NCI-H345 (cell line): Measurements from ENCODE around the gene CACNA2D2.

Experiments
- DNase-seq: peaks from one replicate; lab custom pipeline; 2025; lab: John Stamatoyannopoulos, UW

The CACNA2D2 gene

DNA sequence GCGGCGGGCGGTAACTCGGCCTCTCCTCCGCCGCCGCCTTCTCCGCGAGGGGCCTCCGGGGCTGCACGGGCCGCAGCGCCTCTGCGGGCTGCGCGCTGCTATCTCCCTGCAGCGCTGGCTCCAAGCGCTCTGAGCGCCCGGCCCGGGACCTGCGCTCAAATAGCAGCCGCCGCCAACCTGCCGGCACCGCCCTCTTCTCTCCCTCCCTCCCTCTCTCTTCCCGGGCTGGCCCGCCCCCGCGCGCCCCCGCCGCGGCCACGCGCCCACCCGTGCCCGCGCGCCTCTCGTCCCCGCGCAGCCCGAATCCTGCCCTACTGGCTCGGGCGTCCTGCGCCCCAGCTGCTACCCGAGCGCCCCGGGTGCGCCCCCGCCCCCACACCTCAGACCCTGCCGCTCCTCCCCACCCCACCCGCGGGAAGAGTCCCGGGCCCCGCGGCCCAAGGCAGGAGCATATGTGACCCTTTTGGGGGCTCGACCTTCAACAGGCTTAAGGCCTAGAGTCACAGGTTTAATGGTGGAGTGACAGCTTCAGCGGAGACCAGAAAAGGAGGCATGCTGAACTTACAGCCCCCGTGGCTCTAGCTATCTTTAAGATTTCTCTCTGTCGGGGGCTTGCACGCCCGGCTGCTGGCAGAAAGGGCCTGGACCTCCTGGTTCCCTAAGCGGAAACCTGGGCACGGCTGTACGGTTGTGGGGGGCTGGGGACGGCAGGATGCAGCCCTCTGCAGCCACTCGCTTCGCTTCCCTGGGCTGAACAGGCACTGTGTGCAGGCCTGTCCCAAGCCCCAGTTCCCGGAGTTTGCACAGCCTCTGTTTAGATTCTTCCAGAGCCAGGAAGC lies at the start of gene CACNA2D2:
Gene CACNA2D2, minus strand, starts transcription at position 131 of the 839 bp plus-strand sequence. CDS start 211 bp downstream, outside the sequence.
- peak; percentile 37 for DNase-seq

DNA sequence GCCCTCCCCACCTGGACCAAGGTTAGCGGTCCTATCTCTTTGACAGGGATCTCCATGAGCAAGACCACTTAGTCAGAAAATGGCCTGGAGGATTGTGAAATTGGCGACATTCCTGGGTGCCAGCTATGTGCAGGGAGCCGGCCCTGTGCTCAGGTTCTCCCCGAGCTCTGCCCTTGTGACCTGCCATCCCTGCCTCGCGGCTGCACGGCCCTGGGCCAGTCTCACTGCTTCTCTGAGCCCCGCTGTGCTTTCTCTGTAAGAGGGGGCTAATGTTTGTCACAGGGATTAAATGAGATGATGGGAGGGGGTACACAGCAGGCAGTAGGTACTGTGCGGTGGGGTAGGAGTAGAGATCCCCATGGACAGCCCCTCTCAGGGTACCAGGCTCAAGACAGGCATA lies 49.2 kb upstream of the CACNA2D2 start:
- DNase-seq = no peak

DNA sequence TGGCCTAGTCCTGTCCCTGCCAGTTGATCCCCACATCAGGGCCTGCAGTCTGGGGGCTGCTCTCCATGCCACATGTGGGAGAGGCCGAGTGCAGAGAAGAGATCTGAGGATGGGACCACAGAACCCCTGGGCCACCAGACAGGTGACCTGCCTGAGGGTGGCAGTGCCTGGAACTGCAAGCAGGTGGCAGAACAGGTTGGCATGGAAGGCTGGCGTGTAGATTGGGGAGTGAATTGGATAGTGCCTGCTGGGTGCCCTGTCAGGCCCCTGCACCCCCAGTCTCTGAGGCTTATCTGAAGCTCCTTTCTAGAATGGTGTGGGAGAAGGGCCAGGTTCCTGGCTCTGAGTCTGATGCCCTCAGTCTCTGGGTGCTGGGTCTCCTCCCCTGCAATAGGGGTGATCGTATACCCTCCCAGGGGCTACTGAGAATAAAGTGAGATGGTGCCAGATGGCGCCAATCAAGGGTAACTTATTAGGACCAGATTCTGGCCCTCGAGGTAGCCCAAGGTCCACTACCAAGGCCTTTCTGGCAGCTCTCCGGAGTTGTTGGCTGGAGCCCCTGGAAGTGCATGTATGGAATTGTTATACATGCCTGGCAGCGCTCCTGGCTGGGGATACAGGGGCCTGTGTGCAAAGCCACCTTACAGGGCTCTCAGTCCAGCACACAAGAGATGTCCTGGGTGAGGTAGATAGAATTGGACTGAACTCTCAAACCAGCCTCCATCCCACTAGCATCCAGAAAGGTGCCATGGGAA lies 48.4 kb upstream of the CACNA2D2 start:
- DNase-seq = no peak

DNA sequence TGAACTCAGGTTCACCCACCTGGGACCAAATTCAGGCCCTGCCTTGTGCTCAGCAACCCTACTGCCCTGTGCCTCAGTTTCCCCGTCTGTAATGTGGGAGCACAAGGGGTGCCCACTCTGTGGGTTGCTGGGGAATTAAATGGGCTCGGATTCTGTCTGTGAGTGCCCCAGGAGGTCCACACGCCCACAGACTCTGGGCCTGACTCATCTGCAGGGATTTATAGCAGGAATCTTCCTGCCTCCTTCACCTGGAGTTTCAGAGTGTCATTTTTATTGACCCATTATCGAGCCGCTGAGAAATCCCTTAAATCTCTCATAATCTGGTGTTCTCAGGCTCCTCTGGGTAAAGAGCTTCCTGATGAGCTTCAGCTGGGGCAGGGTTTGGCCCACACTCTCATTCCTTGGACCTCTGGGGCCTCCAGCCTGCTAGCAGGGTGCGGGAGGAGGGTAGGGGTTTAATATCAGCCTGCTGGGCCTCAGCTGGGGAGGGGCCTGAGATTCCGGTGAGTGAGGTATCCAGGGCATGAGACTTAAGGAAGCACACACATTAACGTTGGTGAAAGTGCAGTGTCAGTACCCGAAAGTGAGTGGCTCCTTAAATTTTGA lies 47.7 kb upstream of the CACNA2D2 start:
- DNase-seq = no peak

DNA sequence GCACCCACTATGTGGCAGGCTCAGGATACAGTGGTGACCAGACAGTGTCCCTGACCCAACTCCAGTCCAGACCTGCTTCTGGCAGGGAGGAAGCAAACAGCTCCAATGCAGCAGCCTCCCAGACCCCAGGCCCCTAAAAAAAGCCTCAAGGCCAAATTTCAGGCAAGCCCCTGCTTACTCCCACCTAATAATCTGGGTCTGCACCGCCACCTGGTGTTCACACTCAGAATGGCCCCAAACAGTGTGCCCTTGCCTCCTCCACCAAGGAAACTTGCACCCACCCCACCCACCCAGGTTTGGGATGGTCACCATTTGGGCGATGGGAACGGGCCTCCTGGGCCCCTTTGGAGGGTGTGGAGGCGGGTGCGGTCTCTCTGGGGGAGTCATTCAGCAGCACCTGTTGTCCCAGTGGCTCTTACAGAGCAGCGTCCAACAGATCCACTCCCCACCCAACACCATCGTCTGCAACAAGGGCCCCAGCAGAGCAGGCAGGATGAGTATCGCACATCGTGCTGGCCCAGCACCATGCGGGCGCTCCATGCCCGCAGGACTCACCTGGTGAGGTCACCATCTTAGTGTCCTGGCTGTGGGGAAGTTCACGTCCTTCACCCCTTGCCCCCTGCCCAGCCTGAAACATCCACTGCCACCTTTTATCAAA lies 46.8 kb upstream of the CACNA2D2 start:
- peak; percentile 15 for DNase-seq

DNA sequence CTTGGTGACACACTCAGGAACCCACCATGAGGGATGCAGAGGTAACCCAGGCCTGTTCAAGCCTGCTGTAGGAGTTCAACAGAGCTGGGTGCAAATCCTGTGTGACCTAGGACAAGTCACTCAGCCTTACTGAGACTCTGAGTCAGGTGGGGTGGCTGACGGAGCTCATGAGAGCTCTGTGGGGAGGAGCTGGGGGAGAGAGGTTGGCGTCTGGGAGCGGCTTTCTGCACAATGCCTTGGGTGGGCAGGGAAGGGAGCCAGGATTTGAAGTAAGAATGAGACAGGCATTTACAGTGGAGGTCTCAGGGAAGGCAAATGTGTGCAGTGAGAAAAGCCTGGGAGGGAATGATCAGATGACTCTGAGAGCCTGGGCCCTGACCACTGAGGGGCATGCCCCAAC lies 45.8 kb upstream of the CACNA2D2 start:
- no peak for DNase-seq

DNA sequence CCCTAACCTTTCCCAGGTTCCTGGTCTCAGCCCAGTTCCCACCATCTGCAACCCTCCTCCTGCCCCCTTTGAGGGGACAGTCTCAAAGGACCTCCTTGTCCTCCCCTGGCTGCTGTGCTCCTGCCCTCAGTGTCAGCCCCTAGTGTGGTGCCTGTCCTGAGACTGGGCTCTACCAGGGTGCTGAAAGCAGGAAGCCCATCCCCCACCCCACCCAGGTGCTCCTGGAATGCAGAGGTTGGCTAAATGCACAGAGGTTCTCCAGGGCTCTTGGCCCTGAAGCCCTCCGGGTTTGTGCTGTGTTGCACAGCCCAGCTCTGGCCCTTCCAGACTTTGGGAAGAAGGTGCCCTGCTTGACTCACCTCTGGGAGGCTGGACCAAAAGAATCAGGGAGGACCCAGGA lies 42.3 kb upstream of the CACNA2D2 start:
- no peak for DNase-seq

DNA sequence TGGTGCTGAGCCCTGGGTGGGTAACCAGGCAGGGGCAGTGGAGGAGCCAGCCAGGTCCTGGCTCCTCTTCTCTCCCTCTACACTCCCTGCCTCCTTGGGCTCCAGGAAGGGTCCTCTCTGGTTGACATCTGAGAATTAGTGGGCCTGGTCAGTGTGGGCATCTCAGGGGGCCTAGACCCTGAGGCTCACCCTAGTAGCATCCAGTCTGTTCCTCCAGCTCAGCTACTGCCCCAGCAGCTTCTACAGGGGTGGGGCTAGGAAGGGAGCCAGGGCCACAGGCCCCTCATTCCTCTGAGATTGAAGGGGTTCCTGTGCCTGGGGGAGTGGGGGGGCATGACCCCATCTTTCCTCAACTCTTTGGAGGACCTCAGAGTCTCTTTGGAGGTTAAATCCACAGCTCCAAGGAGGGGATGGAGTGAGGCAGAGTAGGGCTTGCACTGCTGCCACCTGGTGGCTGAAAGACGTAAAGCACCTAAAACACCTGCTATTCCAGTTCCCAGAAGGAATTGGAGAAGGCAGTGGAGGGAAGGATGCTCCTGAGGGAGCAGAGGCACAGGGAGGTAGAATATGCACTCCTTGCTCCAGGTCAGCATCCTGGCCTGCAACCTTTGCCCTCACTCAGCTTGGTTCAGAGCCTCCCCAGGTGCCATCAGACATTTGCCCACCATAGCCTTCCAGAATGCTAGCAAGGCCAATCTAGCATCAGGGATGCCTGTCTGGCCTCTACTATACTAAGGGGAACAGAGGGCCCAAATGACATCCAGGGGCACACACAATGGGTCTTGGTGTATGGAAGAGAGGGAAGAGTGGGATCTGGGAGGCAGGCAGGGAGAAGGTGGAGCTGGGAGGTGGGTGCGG lies 39.0 kb upstream of the CACNA2D2 start:
- peak; percentile 45 for DNase-seq

DNA sequence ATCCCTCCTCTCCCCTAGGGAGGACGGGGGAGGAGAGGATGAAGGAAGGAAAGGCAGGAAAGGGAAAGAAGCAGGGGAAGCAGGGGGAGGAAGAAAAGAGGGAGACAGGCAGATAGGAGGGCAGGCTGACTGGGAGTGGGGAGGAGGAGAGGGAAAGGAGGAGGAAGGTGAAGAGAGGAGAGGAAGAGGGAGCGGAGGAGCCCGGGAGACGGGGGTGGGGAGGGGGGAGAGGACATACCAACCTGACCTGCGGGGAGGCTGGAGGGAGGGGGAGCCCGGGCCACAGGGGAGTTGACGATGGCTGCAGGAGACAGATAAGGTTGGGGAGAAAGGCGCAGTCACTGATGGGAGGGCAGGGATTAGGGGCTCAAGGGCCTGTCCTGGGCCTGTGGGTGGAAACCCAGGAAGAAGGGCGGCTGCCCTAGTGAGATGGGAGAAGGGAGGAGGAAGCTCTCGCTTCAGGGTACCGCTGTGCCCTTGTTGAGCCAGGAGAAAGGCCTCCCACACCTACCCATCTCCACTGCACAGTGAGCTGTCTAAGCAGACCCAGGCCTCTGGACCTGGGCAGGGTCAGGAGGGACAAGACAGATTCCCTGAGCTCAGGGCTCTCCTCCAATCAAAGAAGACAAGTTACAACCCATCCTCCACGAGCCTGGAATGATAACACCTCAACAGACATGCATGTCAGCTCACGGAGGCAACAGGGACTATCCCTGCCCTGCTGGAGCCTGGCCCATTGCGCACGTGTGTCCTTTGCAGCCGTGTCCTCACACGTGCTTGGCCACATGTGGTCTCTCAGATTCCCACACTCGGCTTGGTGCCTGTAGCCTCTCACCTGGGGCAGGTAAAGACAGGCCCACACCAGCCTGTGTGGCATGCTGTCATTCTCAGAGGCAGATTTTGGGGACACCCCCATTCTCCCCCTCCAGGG lies 36.2 kb upstream of the CACNA2D2 start:
- DNase-seq = no peak

DNA sequence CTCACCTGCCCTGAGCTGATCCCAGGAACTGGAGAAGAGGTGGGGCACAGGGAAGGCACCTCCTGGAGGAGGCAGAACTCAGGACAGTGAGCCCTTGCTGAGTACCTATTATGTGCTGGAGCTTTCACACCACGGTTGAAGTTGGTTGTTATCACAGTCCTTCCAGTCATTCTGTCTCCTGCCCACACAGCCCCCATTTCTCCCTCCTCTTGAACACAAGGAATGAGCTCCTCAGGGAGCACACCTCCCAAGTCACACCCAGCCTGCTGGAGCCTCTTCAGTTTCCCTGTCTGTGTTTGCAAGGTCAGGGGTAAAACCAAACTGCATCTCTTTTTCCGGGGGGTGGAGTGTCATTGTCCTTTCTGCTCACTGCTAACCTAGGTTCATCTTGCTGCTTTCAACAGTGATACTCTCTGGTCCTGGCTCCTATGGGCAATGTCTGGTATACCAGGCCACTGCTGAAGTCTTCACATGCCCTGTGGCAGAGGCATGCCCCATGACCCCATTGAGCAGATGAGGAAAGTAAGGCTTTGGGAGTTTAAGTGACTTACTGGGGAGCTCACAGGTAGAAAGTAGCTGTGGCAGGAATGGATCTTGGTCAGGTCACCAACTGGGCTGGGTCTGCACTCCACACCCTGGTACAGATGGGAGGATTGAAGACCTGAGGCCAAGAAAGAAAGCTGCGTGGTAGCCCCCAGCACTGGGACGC lies 34.1 kb upstream of the CACNA2D2 start:
- no peak for DNase-seq

DNA sequence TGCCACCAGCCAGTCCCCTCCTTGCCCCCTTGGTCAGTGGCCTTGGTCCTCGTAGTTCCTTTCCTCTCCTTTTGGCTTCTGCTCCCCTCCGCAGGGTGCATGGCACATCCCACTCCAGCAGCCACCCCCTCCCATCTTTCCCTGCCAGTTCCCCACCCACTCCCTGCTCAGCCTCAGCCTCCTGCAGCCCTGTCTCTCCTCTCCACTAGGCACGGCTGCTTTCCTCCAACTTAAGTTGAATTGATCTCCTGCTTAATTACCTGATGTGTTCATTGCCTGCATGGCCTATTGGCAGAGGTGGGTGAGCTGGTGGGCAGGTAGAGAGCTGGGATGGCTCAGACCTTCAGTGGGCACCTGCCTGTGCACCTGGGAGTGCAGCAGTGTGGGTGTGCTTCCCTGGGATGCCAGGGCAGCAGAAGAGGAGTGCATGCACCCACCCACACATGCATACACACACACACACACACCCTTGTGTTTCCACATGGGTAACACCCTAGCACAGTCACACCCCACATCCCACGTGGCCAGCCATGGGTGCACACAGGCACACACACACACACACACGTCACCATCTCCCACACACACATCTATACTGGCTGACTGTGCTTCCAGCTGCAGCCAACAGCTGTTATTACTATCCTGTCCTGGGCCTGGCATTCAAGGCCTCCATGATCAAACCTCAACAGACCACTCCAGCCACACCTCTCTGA lies 33.2 kb upstream of the CACNA2D2 start:
- no peak for DNase-seq

DNA sequence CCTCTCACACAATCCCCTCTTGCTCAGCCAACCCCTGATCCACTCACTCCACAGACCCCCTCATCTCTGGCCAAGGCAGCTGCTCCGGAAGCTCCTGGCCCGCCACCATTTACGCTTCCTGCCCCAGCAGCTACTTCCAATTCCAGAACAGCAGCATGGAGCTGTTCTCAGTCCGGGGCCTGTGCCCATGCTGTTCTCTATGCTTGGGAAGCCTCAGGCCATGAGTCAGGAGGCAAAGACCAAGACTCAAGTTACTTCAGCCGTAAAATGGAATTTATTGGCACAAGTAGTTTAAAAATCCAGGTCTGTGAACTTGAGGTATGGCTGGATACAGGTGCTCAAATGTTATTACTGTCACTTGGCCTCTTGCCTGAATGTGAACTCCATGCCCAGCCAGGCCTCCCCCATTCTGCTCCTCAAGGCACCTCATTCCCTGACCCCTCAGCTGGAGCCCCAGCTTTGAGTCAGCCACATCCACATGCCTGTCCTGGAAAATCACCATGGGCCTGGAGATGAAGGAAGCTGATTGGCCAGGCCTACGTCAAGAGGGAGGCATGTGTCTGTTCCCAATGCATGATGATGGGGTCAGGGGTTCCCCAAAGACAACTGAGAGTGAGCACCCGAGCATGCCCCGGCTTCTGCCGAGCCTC lies 31.4 kb upstream of the CACNA2D2 start:
- no peak for DNase-seq

DNA sequence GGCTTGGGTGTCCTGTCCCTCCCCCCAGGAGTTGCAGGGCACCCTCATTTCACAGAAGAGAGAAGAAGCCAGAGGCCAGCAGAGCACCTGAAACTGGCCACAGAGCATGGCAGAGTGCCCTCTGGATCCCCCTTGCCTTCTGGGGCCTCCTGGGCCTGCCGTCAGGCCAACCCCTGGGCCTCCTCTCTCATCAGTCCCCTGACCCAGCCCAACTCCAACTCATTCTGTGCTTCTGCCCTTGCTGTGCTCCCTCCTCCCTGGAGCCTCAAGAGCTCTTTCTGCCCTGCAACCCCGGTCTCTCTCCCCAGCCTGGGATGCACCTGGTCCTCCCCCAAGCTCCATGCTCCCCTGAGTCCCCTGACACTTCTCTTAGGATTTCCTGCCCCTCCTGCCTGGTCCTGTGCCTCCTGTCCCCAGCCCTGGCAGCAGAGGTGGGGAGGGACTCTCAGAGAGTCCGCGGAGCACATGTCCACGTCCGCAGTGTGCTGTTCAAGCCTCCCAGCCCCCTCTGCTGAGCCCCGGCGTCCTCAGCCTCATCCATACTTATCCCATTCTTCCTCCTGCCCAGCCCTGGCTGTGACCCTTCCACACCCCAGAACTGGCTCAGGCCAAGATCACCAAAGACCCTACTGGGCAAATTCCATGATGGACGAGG lies 30.5 kb upstream of the CACNA2D2 start:
- no peak for DNase-seq

DNA sequence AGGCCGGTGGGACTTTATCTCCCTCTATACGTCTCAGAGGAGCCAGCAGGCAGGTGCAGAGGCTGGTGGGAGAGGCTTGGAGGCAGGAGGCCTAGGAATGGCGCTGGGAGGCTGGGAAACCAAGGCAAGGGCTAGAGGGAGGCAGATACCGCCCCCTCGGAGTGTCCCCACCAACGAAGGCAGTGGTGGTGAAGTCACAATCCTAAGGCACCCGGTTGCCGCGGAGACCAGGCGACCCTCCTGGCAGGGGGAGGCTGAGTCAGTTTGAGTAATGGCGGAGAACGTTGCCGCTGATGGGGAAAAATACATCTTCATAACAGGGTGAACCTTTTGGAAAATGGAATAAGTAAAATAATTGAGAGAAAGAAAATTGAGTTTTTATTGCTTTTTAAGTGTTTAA lies 29.9 kb upstream of the CACNA2D2 start:
- no peak for DNase-seq

DNA sequence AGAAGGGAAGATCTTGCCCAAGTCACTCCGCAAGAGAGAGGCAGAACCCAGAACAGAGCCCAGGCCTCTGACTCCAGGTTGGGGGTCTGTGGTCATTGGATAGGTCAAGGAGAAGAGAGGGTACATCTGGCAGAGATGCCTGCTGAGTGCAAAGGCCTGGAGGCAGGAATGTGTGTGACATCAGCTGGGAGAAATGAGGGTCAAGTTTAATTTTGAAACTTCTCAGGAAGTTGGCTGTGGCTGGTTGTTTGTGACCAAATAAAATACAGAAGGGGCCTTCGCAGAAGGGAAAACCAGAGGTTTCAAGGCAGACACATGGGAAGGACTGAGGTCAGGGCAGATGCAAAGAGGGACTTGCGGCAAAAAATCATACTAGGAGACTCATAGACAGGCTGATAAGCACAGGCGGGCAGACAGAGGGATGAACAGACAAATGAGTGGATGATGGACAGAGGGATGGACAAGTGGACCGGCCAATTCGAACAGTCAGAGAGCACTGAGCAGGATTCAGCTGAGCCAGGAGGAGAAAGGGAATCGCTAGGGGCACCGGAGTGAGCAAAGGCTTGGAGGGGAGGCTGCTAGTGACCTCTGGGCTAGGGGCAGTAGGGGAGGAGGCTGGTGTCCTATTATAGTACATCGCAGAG lies 28.8 kb upstream of the CACNA2D2 start:
- no peak for DNase-seq

DNA sequence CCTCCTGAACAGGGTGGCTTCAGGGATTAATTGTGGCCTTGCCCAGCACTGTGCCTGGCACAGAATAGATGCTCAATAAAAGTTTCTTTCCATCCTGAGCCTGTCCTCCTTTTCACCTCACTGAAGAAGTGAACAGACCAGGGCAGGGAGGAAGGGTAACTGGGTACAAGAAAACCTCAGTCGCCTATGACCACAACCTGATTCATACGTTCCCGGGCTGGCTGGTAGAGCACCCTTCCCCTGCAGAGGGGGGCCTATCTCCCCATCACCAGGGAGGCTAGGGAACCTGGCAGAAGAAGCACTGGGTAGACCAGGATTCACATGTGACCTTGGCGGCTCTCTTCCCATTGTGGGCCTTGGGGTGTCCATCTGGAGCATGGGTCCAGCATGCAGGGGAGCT lies 27.8 kb upstream of the CACNA2D2 start:
- DNase-seq = no peak
